Colonic mucosa (tissue), 4 donors: ENCODE data around the gene CNIH3. TPM values are rescaled to one million over a fixed set of nuclear protein-coding genes. Genes with fewer than 3 reads are reported as not detected.

Experiments used
- DNase-seq: peaks from one replicate; pipeline ENCODE4 v3.0.0-alpha.2; 2020
- H3K27ac ChIP-seq: fragments of 200-600 bp; one replicate; pipeline ENCODE4 v1.8.0; 2021
- H3K27me3 ChIP-seq: fragments of 200-600 bp; one replicate; pipeline ENCODE4 v1.8.0; 2021
- H3K36me3 ChIP-seq: fragments of 200-600 bp; one replicate; pipeline ENCODE4 v1.8.0; 2021
- H3K4me1 ChIP-seq: fragments of 200-600 bp; one replicate; pipeline ENCODE4 v1.8.0; 2021; ENCODE audit warnings: mild to moderate bottlenecking
- H3K4me3 ChIP-seq: fragments of 200-600 bp; one replicate; pipeline ENCODE4 v1.8.0; 2021
- H3K9ac ChIP-seq, 2 donors: one replicate each; pipeline ENCODE4 v1.7.0; 2013; ENCODE audit warnings: control low read depth in 2 of 2, low read depth in 2 of 2, low read length in 2 of 2
- H3K9me3 ChIP-seq: fragments of 200-600 bp; one replicate; pipeline ENCODE4 v1.8.0; 2021
- CTCF ChIP-seq: fragments of 200-600 bp; IDR thresholded peaks from one replicate; pipeline ENCODE4 v1.8.0; 2022; ENCODE audit warnings: antibody characterized with exemption, mild to moderate bottlenecking
- intact Hi-C: fragments of 100-400 bp; cut with DNase I; formaldehyde crosslinking; loops from one replicate; pipeline ENCODE4 v1.14.1; 2022
- total RNA-seq, 2 donors: library from RNA; stranded (reverse); fragmentation: NEBNext Ultra II Directional in 1 of 2; extraction: Animal tissue kit (Norgen Biotek cat#: 25700) in 1 of 2; gene quantifications; one replicate each; pipeline ENCODE4 v1.2.1, GENCODE V29; 2021
- donor health status: healthy.
- donor health status: DM: no; HTN: no; CAD: no.
- donor health status: DM: no; HTN: no; CAD: no.

Gene CNIH3
- total RNA-seq, 2 donors from 2014 or later = 0.69 to 1.4 TPM

GRCh38 chr1:224733027-224733911 lies 117.2 kb downstream of the CNIH3 start:
- Histone ChIP-seq H3K27ac (no peak overlapping the region), H3K9me3 (no peaks in the 10 kb centered on the region)

GRCh38 chr1:224734261-224734935 lies 118.3 kb downstream of the CNIH3 start:
- H3K9ac ChIP-seq = no peak overlapping the region
- no peak overlapping the region for H3K4me3 ChIP-seq
- TF ChIP-seq CTCF = no peak
- no peak overlapping the region for H3K27ac ChIP-seq
- no peak for DNase-seq
- intact Hi-C loops = no loop called here
- H3K9me3 ChIP-seq = no peaks in the 10 kb centered on the region
- H3K4me1 ChIP-seq = no peaks in the 10 kb centered on the region
- no peaks in the 10 kb centered on the region for H3K36me3 ChIP-seq
- no peaks in the 10 kb centered on the region for H3K27me3 ChIP-seq

More at GRCh38 chr1:224733027-224733911, 117.2 kb downstream of the CNIH3 start:
- H3K4me1 ChIP-seq = no peaks in the 10 kb centered on the region
- no peak overlapping the region for H3K4me3 ChIP-seq
- DNase-seq = no peak
- no peaks in the 10 kb centered on the region for H3K36me3 ChIP-seq
- H3K27me3 ChIP-seq = no peaks in the 10 kb centered on the region
- TF ChIP-seq CTCF = no peak
- no peak overlapping the region for H3K9ac ChIP-seq
- intact Hi-C loops = no loop called here

- DNase-seq = no peak
- no peak overlapping the region for H3K4me3 ChIP-seq
- H3K9ac ChIP-seq = no peak overlapping the region
- H3K27ac ChIP-seq = no peak overlapping the region
- no peaks in the 10 kb centered on the region for H3K36me3 ChIP-seq
- H3K27me3 ChIP-seq = no peaks in the 10 kb centered on the region
- H3K4me1 ChIP-seq = no peaks in the 10 kb centered on the region
- intact Hi-C loops = no loop called here
- TF ChIP-seq CTCF = no peak
- H3K9me3 ChIP-seq = no peaks in the 10 kb centered on the region
These were observed 119.0 kb downstream of the CNIH3 start for GRCh38 chr1:224735159-224735558.

- Histone ChIP-seq H3K4me3 (no peak overlapping the region), H3K9me3 (no peaks in the 10 kb centered on the region), H3K27me3 (no peaks in the 10 kb centered on the region), H3K27ac (no peak overlapping the region), H3K36me3 (no peaks in the 10 kb centered on the region), H3K9ac (no peak overlapping the region), H3K4me1 (no peaks in the 10 kb centered on the region)
- no peak for TF ChIP-seq CTCF
- no peak for DNase-seq
- intact Hi-C loops = no loop called here
These were observed 120.7 kb downstream of the CNIH3 start for GRCh38 chr1:224736619-224737352.

- Histone ChIP-seq H3K36me3 (no peaks in the 10 kb centered on the region), H3K4me3 (no peak overlapping the region), H3K9me3 (no peaks in the 10 kb centered on the region), H3K27ac (no peak overlapping the region), H3K4me1 (no peaks in the 10 kb centered on the region), H3K9ac (no peak overlapping the region), H3K27me3 (no peaks in the 10 kb centered on the region)
- no peak for DNase-seq
- intact Hi-C loops = no loop called here
- TF ChIP-seq CTCF = no peak
These were observed 121.2 kb downstream of the CNIH3 start for GRCh38 chr1:224737353-224737727.
